ENCODE results near the gene FANK1.
"Not testable (repeated sequence)": the region's sequence is repeated elsewhere in the genome, so short reads cannot be mapped to it uniquely, and the experiment has no call there.

FANK1 gene

GRCh38 chr10:125896088-125896934, at the start of gene FANK1:
FANK1 (plus strand) TSS chr10:125896564; CDS start chr10:125896643, 79 bp downstream.
- TF ChIP-seq GATA2, GATA3 (IDR thresholded peaks at IDR 0.05; ENCODE audit: low read depth, low read length): not testable (repeated sequence)

- TF ChIP-seq GATA2 (IDR thresholded peaks at IDR 0.05; ENCODE audit: low read depth, low read length) (no peak), GATA3 (IDR thresholded peaks at IDR 0.05; ENCODE audit: low read depth, low read length) (no peak)
Observed at GRCh38 chr10:125846894-125847293, 49.5 kb upstream of the FANK1 start.

- no peak for TF ChIP-seq GATA2 (IDR thresholded peaks at IDR 0.05; ENCODE audit: low read depth, low read length)
- no peak for TF ChIP-seq GATA3 (IDR thresholded peaks at IDR 0.05; ENCODE audit: low read depth, low read length)
Observed at GRCh38 chr10:125848371-125848770, 48.0 kb upstream of the FANK1 start.

- TF ChIP-seq GATA2 (IDR thresholded peaks at IDR 0.05; ENCODE audit: low read depth, low read length) (no peak), GATA3 (IDR thresholded peaks at IDR 0.05; ENCODE audit: low read depth, low read length) (no peak)
Observed at GRCh38 chr10:125848857-125849256, 47.5 kb upstream of the FANK1 start.

- TF ChIP-seq GATA2 (IDR thresholded peaks at IDR 0.05; ENCODE audit: low read depth, low read length), result no peak
- TF ChIP-seq GATA3 (IDR thresholded peaks at IDR 0.05; ENCODE audit: low read depth, low read length), result no peak
Observed at GRCh38 chr10:125849448-125849847, 46.9 kb upstream of the FANK1 start.

- TF ChIP-seq GATA3 (IDR thresholded peaks at IDR 0.05; ENCODE audit: low read depth, low read length) (no peak), GATA2 (IDR thresholded peaks at IDR 0.05; ENCODE audit: low read depth, low read length) (no peak)
Observed at GRCh38 chr10:125850766-125851731, 45.3 kb upstream of the FANK1 start.

GRCh38 chr10:125852487-125852886, 43.9 kb upstream of the FANK1 start:
- TF ChIP-seq GATA2 (IDR thresholded peaks at IDR 0.05; ENCODE audit: low read depth, low read length) (no peak), GATA3 (IDR thresholded peaks at IDR 0.05; ENCODE audit: low read depth, low read length) (no peak)

- no peak for TF ChIP-seq GATA3 (IDR thresholded peaks at IDR 0.05; ENCODE audit: low read depth, low read length)
- no peak for TF ChIP-seq GATA2 (IDR thresholded peaks at IDR 0.05; ENCODE audit: low read depth, low read length)
Observed at GRCh38 chr10:125857185-125857760, 39.1 kb upstream of the FANK1 start.

- TF ChIP-seq GATA3 (IDR thresholded peaks at IDR 0.05; ENCODE audit: low read depth, low read length) (no peak), GATA2 (IDR thresholded peaks at IDR 0.05; ENCODE audit: low read depth, low read length) (no peak)
Observed at GRCh38 chr10:125859128-125859817, 37.1 kb upstream of the FANK1 start.

- TF ChIP-seq GATA2 (IDR thresholded peaks at IDR 0.05; ENCODE audit: low read depth, low read length) (no peak), GATA3 (IDR thresholded peaks at IDR 0.05; ENCODE audit: low read depth, low read length) (no peak)
Observed at GRCh38 chr10:125865120-125865519, 31.2 kb upstream of the FANK1 start.

GRCh38 chr10:125866421-125867029, 29.8 kb upstream of the FANK1 start:
- no peak for TF ChIP-seq GATA3 (IDR thresholded peaks at IDR 0.05; ENCODE audit: low read depth, low read length)
- no peak for TF ChIP-seq GATA2 (IDR thresholded peaks at IDR 0.05; ENCODE audit: low read depth, low read length)

- no peak for TF ChIP-seq GATA3 (IDR thresholded peaks at IDR 0.05; ENCODE audit: low read depth, low read length)
- TF ChIP-seq GATA2 (IDR thresholded peaks at IDR 0.05; ENCODE audit: low read depth, low read length), result no peak
Observed at GRCh38 chr10:125868372-125868975, 27.9 kb upstream of the FANK1 start.

- TF ChIP-seq GATA2 (IDR thresholded peaks at IDR 0.05; ENCODE audit: low read depth, low read length) (no peak), GATA3 (IDR thresholded peaks at IDR 0.05; ENCODE audit: low read depth, low read length) (no peak)
Observed at GRCh38 chr10:125871338-125871737, 25.0 kb upstream of the FANK1 start.

Data from SH-SY5Y (cell line).